ENCODE measurements around the gene PRKX.
A peak's percentile ranks its signal among the peaks of the same experiment; 100 is the strongest.
"Not testable (repeated sequence)": the region's sequence is repeated elsewhere in the genome, so short reads cannot be mapped to it uniquely, and the experiment has no call there.

PRKX gene

GRCh38 chrX:3713225-3713936, at the start of gene PRKX:
TSS of gene PRKX (minus strand) at chrX:3713649. CDS start at chrX:3713253, 396 bp downstream.
- DNase-seq, result peak; percentile 79

DNA sequence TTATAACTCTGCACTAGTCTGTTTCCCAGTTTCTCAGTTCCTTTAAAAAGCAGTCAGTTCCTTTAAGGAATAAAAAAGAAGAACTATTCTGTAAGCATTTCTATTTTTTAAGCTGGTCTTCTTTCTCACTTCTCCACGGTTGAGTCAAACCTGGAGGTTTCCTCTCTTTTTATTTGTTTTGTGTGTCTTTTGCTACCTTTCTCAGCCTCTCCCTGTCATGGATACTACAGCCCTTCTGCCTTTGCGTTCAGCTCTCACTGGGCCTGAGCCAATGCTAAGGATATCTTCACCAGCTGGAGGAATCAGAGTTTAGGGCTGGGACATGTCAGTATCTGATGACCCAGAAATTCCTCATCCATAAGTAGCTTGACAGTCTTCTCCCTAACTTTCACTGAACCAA, 49.7 kb upstream of the PRKX start:
- no peak for DNase-seq

GRCh38 chrX:3757510-3758025, 44.1 kb upstream of the PRKX start:
- no peak for DNase-seq

DNA sequence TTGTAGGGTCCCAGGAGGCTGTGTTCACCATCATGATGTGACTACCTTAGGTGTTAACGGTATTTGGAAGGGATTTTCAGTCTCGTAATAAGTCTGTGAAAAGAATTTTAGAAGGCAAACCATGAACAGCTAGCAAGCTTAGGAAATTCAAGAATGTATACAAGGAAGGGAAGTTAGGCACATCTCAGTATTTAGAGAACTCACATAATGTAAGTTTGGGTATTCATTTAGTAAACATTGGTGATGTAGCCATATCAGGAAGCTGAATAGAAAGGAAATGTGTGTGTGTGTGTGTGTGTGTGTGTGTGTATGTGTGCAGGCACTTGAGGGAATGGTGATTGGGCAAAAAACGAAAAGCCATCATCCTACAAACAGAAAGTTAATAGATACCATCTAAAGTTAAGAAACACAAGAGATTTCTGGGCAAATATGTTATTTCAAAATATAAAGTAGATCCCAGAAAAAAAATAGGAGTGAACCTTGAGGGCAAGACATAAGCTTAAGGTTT, 34.7 kb upstream of the PRKX start:
- DNase-seq, result no peak

DNA sequence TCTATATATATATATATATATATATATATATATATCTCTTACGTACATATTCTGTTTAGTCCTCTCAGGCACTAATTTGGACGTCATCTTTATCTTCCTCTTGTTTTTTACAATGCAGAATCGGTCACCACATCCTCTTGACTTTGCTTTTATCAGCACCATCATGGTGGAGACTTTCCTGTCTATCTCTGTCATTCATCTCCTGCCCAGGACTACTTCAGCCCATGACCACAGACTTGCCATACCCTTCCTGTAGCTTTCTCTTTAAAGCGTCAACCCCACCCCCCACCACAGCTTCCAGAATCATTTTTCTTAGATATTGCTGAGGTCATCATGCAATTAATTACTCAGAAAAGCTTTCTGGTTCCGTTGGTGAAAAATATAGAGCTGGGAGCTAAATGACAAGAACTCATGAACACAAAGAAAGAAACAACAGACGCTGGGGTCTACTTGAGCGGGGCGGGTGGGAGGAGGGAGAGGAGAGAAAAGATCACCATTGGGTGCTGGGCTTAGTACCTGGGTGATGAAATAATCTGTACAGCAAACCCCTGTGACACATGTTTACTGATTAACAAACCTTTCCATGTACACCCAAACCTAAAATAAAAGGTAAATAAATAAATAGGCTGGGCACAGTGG, 30.5 kb upstream of the PRKX start:
- no peak for DNase-seq

GRCh38 chrX:3740946-3741345, 27.5 kb upstream of the PRKX start:
- not testable (repeated sequence) for DNase-seq

GRCh38 chrX:3738509-3738908, 25.1 kb upstream of the PRKX start:
- DNase-seq, result no peak

DNA sequence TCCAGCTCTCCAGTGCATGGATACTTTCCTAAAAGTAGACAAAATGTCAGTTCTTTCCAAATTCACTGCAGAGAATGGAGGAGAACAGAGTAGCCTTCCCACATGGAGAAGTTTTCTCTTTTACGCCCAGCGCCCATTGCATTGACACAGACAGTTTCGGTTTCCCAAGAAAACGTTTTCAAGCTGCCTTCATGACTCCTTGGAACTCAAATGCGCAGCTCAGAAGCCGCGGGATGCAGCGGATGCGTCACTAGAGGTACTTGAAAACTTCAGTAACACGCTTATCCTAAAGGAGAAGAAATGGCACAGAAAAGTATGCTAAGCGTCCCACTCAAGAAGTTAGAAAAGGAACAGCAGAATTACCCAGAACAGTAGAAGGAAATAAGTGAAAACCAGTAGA, 23.1 kb upstream of the PRKX start:
- DNase-seq, result not testable (repeated sequence)

DNA sequence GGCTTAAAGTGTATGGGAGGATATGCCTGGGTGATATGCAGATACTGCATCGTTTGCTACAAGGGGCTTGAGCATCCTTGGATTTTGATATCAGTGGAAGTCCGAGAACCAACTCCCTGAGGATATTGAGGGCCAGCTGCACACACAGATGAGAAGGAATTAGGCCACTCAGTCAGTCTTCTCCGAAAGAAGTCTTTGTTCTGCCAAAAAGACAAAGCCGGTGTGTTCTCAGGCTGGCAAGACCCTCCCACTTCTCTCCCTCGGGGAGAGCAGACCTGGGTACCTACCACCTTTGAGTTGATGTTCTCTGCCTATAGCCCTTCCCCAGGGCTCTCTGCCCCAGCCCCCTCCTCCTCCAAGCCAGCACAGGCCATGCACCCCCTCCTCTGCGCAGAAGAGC, 22.4 kb upstream of the PRKX start:
- DNase-seq, result not testable (repeated sequence)

DNA sequence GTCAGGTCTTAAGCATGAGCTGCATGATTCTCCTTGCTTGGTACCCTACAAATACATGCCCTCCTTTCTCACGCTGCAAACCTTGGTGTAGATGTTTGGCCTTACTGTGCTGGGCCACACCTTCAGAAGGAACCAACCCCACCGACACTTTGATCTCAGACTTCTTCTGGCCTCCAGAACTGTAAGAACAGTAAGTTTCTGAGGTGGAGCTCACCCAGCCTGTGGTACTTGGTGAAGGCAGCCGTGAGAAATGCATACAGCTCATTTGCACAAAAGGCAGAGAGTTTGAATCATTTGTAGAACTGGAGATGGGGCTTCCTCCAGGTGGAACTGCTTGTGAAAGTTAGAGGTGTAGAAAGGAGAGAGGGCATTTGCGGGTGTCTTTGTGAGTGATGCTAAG, 21.0 kb upstream of the PRKX start:
- not testable (repeated sequence) for DNase-seq

- peak; percentile 62 for DNase-seq
These were observed 19.6 kb upstream of the PRKX start for GRCh38 chrX:3733043-3733430.

DNA sequence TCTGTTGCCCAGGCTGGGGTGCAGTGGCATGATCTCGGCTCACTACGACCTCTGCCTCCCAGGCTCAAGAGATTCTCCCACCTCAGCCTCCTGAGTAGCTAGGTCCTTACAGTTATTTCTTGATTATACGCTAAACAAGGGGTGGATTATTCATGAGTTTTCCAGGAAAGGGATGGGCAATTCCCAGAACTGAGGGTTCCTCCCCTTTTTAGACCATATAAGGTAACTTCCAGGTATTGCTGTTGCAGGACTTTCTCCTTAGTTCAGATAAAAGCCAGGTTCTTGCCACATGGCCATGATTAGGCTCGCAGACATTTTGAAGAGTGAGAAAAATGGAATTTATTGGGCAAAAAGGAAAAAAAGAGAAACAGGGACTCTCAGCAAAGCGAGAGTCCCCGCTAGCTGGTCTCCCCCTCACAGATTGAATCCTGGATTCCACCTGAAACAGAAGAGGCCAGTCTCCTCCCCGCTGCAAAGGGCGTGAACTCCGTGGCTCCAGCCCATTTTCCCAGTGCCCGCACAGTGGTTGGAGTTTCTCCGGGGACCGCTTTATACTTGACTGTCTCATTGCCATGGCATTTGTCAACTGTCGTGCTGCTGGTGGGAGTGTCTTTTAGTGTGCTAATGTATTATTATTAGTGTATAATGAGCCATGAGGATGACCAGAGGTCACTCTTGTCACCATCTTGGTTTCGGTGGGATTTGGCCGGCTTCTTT, 19.0 kb upstream of the PRKX start:
- DNase-seq, result peak; percentile 55

DNA sequence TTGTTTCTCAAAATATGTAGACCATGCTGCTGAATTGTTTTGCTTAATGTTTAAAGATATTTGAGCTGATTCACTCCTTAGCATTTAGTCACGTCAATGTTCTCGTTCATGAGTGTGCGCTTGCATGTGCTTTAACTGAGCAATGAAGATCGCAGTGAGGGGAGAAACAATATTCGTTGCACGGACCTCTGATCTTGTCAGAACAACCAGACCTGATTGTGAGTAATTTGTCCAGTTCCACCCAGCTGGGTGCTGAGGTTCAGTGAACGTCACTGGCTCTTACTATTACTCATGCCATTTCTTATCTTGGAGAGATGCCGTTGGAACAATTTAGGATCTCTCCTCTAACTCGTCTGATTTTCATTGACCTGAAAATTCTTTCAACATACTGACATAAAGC, 15.0 kb upstream of the PRKX start:
- no peak for DNase-seq

GRCh38 chrX:3723460-3723859, 10.0 kb upstream of the PRKX start:
- not testable (repeated sequence) for DNase-seq

GRCh38 chrX:3717742-3718420, 4.4 kb upstream of the PRKX start:
- no peak for DNase-seq

DNA sequence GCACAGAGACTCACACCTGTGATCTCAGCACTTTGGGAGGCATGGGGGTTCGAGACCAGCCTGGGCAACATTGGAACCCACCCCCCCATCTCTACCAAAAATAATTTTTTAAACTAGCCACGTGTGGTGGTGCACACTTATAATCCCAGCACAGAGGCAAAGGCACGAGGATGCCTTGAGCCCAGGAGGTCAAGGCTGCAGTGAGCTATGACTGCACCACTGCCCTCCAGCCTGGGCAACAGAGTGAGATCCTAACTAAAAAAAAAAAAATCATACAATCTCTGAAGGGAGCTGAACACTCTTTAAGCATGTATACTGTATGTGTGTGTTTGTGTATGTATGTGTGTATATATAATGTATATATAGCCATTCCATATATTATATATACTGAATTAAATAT, 2.5 kb upstream of the PRKX start:
- DNase-seq, result no peak

DNA sequence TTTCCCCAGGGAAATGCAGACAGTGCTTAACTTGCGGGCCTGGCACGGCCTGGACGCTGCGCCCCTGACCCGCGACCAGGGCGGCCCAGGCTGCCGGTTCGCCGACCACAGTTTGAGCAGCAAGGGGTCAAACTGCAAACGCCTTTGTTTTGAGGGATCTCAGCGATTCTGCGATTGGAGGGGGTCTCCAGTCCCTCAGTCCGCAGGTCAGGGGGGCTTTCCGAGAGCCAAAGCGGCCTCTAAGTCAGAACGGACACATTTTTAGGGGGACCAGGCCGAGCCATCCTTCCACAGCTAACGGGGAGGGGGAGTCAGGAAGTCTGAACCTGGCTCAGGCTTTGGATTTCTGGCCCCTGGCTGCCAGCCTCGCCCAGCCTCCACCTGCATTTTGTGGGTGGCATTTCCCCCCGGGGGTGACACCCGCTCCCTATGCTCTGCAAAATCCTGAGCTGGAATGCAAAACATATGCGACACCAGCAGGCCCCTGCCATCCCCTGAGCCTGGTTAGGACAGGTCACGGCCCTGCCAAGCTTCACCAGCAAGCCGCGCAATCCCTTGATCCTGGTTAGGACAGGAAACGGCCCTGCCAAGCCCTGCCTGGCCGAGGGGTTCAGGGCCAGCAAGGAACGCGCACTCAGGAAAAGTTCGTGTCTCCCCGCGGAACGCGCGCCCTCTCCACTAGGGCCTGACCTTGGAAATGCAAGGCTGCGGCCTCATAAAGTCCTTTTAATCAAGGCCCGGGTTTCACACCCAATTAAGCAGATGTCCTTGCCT, 1.4 kb upstream of the PRKX start:
- not testable (repeated sequence) for DNase-seq

DNA sequence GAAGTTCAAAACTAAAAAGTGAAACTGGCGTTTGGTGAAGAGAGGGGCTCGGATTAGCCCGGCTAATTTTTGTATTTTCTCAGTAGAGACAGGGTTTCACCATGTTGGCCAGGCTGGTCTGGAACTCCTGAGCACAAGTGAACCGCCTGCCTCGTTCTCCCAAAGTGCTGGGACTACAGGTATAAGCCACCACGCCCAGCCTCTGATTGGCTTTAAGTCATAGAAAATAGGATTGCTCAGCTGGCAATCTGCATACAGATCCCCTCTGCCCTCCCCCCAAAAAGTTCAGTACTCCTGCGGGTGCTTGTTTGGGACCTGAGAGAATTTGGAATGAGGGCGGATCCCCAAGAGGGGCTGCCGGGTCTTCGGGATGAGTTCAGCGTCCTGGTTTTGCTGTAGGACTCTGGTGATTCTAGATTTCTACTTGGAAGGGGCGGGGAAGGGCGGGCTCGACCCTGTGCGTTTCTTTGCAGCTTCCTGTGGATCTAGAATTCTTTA, 537 bp upstream of the PRKX start:
- DNase-seq, result peak; percentile 63

DNA sequence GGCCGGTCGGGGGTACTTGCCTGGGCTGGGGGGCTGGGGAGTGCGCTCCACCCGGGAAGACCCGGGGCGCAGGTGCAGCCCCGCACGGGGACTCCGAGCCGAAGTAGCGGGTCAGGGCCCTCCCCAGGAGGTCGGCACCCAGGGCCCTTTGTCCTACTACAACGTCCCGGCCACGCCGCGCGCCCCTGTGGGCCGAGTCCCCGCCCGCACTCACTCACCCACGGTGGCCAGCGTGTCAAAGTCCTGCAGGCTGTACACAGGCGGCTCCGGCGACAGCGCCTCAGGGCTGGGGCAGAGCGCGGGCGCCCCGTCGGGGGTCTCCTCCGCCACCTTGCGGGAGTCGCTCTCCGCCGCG, 602 bp downstream of the PRKX start:
- DNase-seq, result peak; percentile 59

- no peak for DNase-seq
These were observed 1.2 kb downstream of the PRKX start for GRCh38 chrX:3712051-3712869.

- no peak for DNase-seq
These were observed 2.0 kb downstream of the PRKX start for GRCh38 chrX:3711331-3711917.
